Breast epithelium (tissue), 3 donors: ENCODE data around the gene ATXN1.

Source experiments
- POLR2A ChIP-seq: fragments of 450-650 bp; IDR thresholded peaks from one replicate; pipeline ENCODE4 v1.6.1; 2016; ENCODE audit warnings: antibody characterized with exemption, mild to moderate bottlenecking, moderate library complexity
- POLR2AphosphoS5 ChIP-seq, 3 donors: sonication (generic); formaldehyde crosslinking; IDR thresholded peaks; one replicate each; pipeline ENCODE4 v1.6.1; 2017; ENCODE audit warnings: antibody characterized with exemption in 3 of 3
- TF ChIP-seq, protein P1 (sequence below), 3 donors: fragments of 450-650 bp; IDR thresholded peaks; one replicate each; pipeline ENCODE4 v1.5.1; 2016 to 2017; ENCODE audit warnings: antibody characterized with exemption in 3 of 3, mild to moderate bottlenecking in 3 of 3, moderate library complexity in 3 of 3

GRCh38 chr6:16314296-16314695, 447.0 kb downstream of the ATXN1 start:
- TF ChIP-seq POLR2AphosphoS5 (IDR thresholded peaks at IDR 0.05) = no peak
- no peak for TF ChIP-seq POLR2A
- TF ChIP-seq, protein P1, sequence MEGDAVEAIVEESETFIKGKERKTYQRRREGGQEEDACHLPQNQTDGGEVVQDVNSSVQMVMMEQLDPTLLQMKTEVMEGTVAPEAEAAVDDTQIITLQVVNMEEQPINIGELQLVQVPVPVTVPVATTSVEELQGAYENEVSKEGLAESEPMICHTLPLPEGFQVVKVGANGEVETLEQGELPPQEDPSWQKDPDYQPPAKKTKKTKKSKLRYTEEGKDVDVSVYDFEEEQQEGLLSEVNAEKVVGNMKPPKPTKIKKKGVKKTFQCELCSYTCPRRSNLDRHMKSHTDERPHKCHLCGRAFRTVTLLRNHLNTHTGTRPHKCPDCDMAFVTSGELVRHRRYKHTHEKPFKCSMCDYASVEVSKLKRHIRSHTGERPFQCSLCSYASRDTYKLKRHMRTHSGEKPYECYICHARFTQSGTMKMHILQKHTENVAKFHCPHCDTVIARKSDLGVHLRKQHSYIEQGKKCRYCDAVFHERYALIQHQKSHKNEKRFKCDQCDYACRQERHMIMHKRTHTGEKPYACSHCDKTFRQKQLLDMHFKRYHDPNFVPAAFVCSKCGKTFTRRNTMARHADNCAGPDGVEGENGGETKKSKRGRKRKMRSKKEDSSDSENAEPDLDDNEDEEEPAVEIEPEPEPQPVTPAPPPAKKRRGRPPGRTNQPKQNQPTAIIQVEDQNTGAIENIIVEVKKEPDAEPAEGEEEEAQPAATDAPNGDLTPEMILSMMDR (IDR thresholded peaks at IDR 0.05) = no peak
